ENCODE measurements around the gene CRYGA. TPM values are rescaled to one million over a fixed set of nuclear protein-coding genes. Genes with fewer than 3 reads are reported as not detected.

CRYGA gene, protein sequence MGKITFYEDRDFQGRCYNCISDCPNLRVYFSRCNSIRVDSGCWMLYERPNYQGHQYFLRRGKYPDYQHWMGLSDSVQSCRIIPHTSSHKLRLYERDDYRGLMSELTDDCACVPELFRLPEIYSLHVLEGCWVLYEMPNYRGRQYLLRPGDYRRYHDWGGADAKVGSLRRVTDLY
- not detected in 2 replicates for total RNA-seq (2014; rRNA removed)
- not detected for polyA plus RNA-seq (2012)

DNA sequence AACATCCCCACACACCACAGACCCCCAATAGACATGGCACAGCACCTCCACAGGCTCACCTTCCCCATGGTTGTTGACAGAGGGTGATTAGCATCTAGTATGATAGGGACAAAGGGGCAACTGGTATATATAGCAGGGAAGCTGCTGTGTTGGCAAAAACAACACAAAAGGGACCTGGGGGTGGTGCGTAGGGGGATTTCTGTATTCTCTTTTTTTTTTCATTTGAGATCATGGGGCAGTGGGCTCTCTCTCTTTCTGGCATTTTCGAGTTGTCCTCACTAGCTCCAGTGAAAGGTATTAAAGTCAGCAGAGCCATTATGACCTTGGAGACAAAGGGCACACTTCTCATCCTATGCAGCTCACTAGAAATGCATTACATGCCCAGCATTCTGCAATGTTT is at the start of gene CRYGA:
CRYGA (minus strand) TSS at position 101 of the 400 bp plus-strand sequence; CDS start at position 68, 33 bp downstream.
- DNase-seq (ENCODE audit: low read depth): no peak

DNA sequence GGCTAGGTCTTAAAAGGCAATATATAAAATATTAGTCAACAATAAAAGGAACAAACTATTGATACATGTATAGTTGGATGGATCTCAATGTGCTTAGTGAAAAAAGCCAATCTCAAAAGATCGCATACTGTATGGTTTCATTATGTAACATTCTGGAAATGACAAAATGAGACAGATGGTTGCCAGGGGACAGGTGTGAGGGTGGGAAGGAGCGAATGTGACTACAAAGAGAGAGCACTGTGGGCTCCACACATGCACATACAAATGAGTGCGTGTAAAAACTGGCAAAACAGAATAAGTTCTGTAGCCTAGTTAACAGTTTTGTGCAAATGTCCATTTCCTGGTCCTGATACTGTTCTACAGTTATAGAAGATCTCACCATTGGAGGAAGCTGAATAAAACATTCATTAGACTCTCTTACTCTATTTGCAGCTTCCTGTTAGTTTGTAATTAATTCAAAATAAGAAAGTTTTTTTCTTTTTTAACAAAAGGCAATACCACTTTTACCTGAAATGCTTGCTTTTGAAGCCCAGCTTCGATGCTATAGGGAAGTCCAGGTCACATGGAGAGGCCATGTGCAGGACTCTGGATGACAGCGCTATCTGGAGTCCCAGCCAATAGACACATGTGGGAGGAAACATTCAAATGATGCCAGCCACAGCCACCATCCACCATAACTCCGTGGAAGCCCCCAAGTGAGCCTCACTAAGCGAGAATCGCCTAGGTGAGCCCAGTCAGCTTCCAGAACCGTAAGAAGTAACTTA is 47.5 kb upstream of the CRYGA start:
- DNase-seq (ENCODE audit: low read depth): peak; percentile 6

DNA sequence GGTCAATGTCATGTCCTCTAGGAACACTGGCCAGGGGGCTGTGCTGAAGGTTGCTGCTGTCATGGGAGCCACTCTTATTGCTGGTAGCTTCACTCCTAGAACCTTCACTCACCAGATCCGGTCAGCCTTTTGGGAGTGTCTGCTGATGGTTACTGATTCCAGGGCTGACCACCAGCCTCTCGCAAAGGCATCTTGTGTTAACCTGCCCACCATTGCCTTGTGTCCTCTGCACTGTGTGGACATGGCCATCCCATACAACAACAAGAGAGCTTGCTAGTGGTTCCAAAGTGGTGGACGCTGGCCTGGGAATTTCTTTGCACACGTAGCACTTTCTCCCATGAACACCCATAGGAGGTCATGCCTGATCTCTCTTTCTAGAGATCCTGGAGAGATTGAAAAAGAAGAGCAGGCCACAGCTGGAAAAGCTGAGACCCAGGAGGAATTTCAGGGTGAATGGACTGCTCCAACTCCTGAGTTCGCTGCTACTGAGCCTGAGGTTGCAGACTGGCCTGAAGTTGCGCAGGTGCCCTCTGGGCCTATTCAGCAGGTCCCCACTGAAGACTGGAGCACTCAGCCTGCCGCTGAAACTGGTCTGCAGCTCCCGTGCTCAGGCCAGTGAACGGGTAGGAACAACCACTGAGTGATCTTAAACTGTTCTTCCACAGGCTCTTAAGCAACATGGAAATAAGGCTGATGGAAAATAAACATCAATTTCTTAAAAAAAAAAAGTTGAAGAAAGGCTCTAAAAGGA is 45.1 kb upstream of the CRYGA start:
- no peak for DNase-seq (ENCODE audit: low read depth)

DNA sequence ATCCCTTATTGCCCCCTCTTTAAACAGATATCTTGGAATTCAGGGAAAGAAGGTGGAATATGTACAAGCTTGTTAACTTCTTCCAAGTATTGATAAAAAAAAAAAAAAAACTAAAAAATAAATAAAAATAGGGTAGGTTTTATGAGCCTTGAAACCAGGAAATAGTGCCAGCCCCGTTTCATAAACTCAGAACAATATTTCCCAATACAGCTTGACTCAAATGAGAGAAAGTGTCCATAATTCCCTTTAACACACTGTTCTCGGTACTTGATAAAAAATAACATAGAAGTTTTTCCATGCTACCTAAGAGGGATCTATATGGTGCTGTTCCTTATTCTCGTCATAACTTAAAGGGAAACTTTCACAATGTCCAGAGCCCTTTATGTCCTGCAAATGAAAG is 44.4 kb upstream of the CRYGA start:
- no peak for DNase-seq (ENCODE audit: low read depth)

DNA sequence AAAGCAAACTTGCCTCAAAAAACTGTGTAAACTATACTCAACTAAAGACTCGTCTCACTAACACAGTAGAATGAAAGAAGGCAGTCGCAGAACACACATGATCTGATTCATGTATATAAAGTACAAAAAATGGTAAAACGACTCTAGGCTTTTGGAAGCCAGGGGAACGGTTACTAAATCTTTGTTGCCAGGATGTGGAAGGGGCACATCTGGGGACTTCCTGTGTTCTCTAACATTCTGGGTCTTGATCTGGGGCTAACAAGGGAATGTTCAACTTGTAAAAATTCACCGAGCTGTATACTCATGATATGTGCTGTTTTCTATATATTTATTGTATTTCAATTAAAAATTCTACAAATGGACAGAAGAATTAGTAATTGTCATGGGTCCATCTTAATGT is 40.8 kb upstream of the CRYGA start:
- no peak for DNase-seq (ENCODE audit: low read depth)

DNA sequence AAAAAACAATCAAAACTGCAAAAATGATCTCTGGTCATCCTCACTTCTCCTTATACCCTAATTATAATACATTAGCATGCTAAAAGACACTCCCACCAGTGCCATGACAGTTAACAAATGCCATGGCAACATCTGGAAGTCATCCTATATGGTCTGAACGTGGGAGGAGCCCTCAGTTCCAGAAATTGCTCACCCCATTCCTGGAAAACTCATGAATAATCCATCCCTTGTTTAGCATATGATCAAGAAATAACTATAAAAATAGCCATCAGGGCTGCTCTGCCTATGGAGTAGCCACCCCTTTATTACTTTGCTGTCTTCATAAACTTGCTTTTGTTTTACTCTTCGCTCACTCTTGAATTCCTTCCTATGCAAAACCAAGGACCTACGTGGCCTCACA is 32.1 kb upstream of the CRYGA start:
- DNase-seq (ENCODE audit: low read depth): no peak

DNA sequence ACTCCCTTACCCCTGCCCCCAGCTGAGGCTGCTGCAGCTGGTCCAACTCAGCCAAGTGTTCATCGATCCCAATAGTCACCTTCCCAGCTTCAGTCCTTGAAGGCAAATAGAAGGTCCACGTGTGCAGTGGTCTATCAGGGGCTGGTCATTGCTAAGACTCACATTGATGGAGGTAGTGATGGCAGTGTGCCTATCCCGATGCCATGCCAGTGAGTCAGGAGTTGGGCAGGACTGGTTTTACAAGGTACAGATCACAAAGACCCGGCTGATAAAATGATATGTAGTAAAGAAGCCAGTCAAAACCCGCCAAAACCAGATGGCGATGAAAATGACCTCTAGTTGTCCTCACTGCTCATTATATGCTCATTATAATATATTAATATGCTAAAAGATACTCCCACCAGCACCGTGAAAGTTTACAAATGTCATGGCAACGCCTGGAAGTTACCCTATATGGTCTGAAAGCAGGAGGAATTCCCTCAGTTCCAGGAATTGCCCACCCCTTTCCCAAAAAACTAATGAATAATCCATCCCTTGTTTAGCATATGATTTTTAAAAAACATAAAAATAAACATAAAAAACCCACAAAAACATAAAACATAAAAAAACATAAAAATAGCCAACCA is 29.3 kb upstream of the CRYGA start:
- DNase-seq (ENCODE audit: low read depth): no peak

DNA sequence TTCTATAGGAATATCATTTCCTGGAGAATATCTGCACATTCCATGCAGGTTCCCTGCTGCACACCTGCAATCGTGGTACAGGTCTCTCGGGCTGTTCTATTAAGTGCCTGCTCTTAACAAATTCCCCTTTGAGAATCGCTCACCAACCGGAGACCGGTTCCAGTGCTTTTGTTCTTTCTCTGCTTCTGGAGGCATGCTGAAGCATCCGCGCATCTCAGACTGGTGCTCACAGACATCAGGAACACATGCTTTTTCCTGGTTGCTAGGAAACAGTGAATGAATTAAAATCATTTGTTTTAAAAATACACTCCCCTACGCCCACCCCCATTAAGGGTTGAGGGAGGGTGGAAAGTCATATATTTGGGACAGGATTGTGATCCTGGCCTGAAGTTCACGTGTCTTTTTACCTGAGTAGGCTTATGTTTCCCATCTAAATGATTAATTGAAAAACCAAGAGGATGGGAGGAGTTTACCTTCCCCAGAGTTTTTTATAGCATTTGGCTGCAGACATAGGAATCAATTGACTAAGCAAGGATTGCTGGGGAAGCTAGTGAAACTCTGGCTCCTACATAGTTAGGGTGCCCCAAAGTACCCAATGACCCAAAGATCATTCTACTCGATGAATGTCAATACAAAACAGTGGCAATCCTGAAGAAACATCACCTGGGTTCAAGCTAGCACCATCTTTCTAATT is 26.6 kb upstream of the CRYGA start, which contains the start of gene C2orf80:
C2orf80 (minus strand) TSS at position 221 of the 694 bp plus-strand sequence. CDS start 3,044 bp downstream, outside the sequence.
- no peak for DNase-seq (ENCODE audit: low read depth)

DNA sequence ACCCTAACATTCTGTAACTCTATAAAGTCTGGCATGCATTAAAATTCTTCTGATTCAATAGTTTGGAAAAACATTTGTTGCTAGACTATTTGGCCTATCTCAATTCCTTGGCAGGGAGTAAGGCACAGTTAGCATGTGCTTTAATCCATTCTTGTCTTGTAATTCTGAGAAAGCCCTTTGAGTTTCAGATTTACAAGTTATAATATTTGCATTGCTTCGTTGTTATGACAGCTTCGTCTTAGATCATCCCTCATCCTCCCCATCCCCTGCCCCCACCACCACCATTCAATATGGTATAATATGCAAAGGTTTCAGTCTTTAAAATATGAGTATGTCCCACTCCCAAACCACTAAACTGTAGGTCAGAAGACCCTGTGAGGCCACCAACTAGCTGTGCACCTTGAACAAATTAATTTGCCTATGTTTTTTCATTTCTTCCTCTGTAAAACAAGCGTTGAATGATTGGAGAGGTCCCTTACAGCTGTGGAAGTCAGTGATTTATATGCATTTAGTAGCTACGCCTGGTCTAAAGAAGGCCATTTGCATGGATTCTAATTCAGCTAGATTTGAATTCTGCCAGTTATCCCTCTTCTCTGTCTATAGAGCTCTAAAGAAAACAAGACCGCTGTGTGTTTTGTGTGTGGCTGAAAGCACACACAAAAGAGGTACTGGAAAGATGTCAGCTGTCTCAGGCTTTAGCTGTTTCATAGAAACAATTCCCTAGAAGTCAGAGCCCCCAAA is 25.9 kb upstream of the CRYGA start:
- DNase-seq (ENCODE audit: low read depth): no peak

DNA sequence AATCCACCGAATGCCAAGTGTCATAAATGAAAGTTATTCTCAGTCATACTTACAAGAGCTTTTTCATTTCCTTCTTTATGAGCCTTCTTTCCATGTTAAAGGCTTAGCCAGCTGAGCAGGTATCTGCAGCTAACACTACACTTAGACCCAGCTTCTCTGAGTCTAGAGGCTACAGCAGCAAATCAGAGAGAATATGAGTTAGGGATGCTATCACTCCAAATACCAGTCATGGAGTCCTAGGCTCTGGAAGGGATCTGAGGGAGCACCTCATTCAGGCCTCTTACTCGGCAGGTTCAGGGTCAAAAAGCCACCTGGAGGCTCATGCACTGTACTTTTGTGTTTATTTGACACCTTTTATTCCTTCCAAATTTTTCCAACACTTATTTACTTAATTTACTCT is 23.5 kb upstream of the CRYGA start:
- DNase-seq (ENCODE audit: low read depth): no peak

DNA sequence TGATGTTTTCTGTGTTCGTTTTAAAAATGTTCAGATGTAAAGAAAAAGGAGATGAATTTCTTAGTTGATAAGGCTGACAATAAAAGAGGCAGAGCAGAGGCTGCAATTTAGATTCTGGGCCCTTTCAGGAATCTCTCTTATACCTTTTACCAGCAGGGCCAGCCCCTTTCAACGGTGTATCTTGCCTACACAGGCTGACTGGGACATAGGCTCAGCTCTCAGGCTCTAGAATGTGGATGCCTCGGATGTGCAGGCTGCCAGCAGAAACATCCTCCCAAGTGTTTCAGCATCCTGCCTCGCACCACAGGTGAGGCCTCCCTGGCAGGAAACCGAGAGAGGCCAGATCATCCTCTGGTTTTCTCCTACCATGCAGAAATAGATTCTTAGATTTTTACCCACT is 23.1 kb upstream of the CRYGA start:
- no peak for DNase-seq (ENCODE audit: low read depth)

DNA sequence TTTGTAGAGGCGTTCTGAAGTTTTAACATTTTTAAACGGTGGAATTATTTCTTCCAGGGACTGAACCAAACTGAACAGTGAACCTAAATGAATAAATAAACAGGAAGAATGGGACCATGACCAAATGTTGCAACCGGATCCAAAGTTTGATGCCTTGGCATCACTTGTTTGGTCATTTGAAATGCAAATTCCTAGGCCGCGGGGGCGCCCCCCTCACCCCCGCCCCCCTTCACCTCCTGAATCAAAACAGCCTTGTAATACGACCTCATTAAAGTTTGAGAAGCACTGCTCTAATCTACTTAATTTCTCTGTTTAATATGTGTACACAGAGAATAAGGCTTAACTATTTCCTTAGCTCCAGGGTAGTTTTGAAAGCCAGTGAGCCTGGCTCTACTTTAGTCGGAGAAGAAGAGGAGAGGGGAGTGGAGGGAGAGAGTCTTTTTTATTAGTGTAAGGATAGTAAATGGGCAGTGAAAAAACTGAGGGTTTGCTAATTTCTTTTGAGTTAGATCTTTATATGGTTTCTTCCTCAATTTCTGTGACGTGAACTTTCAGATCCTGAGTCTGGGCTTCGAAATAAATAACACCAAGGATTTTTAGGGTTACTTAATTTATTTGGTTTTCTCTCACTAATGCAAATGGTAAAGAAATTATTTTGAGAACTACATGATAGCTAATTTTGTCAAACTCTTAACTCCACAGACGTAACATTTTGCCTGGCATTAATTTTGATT is 20.8 kb upstream of the CRYGA start:
- DNase-seq (ENCODE audit: low read depth): no peak

DNA sequence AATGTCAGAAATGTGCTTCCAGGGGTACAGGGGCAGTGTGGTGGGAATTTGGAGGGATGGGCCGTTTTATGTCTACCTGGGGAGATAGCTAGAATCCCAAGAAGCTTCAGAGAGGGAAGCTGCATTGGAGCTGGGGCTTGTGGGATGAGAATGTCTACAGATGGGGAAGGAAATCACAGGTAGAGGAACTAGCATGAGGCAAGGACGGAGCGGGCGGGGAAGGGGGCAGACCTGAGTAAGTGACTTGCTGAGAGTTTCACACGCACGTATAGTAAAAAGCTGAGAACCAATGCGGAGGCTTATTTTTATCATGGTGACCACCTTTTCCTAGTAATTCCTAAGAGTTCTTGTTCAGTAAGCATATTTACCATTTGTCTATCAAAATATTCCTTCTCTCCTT is 20.1 kb upstream of the CRYGA start:
- DNase-seq (ENCODE audit: low read depth): no peak

DNA sequence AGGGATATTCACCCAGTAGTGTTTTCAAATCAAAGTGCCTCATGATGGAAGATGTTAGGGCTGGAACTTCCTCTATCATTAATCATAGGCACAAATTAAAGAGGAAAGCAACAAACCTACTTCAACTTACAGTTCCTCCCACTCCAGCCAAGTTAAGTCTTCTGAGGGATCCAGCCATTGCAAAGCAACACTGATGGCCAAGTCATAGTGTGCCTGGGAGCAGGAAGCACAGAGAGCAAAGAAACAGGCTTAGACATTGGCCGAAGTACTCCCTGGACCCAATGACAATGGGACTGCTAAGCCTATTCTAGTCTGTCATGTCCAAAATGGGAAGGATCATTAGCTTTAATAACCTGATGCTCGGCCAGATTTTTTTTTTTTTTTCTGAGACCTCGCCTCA is 19.4 kb upstream of the CRYGA start:
- no peak for DNase-seq (ENCODE audit: low read depth)

DNA sequence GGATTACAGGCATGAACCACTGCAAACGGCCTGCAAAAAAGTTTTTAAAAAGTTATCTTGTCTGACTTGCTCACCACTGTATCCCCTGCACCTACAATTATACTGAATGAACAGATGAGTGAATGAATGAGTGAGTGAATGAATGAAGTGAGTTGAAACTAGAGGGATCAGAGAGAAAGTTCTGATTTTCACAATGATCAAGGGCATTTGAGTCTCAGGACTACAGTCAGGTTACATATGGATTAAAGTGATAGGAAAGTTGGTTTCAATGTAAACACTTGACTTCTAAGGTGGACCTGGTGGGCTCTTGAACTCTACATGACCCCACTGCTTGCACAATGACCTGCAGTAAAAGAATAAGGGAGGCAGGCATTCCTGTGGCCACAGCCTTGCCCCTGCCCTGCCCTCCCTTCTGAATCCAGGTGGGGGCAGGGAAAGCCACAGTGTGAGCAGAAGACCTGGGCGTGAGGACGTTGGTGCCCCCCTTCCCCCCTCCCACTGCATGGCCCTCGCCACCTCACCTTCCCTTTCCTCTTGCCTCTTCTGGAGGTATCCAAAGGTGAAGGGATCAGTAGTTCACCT is 15.7 kb upstream of the CRYGA start:
- no peak for DNase-seq (ENCODE audit: low read depth)

DNA sequence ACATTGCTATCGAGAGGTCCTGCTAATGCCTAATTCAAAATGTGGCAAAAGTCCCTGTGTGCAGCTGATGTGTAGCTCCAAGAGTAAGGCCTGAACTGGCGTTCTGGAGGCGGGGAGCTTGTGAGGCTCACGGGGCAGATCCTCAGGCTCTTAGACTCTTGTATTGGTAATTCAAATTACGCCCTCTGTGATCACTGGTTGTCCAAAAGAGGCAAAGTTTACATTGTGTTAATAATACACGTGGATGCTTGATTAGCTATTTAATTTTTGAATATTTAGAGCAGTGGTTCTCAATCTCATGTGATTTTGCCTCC is 12.4 kb upstream of the CRYGA start:
- DNase-seq (ENCODE audit: low read depth): no peak

DNA sequence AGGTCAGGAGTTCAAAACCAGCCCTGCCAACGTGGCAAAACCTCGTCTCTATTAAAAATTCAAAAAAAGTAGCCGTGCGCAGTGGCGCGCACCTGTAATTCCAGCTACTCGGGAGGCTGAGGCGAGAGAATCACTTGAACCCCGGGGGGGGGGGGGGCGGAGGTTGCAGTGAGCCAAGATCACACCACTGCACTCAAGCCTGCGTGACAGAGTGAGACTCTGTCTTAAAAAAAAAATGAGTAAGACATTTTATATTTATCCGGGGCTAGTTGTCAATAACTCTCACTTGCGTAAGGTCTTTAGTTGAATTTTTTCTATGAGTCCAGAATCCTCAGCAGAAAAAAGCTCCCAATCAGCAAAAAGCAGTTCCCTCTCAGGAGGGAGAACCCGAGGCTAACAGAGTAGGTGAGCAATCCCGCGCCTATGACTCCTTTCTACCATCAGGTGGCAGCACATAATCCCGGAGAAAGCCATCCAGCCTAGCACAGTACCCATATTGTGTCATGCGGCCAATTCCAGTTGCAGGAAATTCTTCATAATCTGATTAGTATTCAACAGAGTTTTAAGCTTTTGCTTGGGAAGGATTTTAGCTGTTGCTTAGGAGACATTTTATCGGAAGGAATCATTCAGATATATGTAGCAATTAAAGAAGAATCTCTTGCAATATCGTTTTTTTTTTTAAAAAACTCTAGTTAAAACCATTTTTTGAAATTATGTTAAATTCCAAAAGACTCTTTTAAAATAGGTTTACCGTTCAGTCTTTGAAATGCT is 11.9 kb upstream of the CRYGA start:
- DNase-seq (ENCODE audit: low read depth): peak; percentile 75

DNA sequence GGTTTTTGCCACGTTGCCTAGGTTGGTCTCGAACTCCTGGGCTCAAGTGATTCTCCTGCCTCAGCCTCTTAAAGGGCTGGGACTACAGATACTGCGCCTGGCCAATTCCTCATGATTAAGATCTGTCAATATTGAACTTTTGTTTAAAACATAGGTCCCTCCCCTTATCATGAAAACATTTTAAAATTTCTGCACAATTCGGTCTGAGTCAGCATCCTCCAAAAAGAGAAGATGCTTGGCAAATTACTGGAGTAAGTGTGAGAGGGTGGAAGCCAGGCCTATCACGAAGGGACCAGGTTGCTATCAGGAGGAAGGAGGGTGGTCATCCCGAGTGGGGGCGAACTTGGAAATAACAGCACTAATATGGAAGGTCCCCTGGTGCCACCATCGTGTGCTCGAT is 10.8 kb upstream of the CRYGA start:
- DNase-seq (ENCODE audit: low read depth): no peak

DNA sequence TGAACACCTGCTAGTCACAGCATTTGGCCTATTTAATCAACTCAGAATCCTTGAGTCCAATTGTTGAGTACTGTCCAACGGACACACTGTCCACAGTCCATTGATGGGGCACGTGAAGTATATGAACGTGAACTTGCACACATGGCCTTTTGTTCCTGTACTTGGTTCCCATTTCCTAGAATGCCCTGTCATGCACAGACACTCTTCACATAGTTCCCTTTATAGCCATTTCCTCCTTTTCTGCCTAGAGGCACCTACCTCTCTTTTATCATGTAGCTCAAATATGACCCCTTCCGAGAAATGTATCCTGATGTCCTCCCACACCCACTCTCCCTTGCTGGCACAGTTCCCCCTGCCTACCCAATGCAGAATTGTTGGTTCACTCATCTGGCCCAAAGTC is 8.7 kb upstream of the CRYGA start:
- no peak for DNase-seq (ENCODE audit: low read depth)

Data from LHCN-M2 (cell line).